Measurements from ENCODE around the gene ZC3H4.

ZC3H4 gene

DNA sequence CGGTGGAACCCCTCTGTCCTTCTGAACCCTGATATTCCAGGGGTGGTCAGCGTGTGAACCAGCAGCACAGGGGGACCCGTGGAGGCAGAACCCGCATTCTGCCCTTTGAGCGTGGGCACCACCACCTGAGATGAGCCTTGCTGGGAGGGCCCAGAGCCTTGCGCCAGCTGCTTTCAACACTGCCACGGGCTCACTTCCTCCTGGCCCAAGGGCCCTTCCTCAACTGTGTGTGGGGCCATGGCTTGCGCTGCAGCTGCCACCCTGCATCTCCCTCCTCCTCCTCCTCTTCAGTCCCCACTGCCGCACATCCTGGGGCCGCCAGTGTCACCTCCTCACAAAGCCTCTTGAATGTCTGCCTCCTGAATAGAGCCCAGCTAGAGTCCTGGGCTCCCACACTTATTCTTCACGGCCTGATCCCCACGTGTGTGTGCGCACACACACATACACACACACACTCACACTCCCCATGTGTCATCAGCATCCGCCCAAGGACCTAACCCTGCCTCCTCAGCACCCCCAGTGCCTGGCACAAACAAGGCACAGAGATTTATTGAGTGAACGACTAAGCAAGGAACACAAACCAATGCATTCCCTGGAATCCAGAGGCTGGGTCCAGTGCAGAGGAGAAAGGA lies 38.3 kb downstream of the ZC3H4 start:
- Histone ChIP-seq H3K4me3 (no peak overlapping the region), H4K20me1 (peaks cover 32 to 79% (median 67%) of the 10 kb centered on the region in 11 experiments), H3K27me3 (no peaks in the 10 kb centered on the region), H3K4me1 (peaks cover 17 to 29% (median 24%) of the 10 kb centered on the region in 10 experiments; a peak in 19 of 20 replicates), H3K9me3 (replicated peaks in 1 of 11) (no peaks in the 10 kb centered on the region), H3K9ac (peak overlapping the region; percentile 5 to 50 (median 22); a peak in 14 of 22 replicates), H3K27ac (peak overlapping the region in 9 of 11 experiments; percentile 24 to 63 (median 49); a peak in 16 of 22 replicates), H3K4me2 (peak overlapping the region in 9 of 11 experiments; percentile 1 to 59 (median 37); a peak in 15 of 22 replicates), H3K36me3 (peaks cover 90 to 100% (median 97%) of the 10 kb centered on the region in 11 experiments)
- TF ChIP-seq Cebpa-rat (IDR thresholded peaks at IDR 0.05), result no peak

DNA sequence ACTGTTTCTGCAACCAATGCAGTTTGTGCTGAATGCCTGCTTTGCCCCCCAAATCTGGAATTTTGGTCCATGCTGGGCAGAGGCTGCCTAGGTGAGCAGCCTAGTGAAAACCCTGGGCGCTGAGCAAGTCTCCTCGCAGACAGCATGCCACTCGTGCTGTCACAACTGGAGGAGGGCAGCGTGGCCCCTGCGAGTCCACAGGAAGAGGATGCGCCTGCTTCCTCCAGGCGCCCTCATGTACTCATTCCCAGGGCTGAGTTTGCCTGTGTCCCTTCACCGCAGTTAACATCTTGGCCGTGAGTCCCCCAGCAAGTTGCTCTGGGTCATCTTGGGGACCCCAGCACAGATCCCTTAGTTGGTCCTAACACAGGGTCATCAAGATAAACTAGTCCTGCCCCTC lies 39.0 kb downstream of the ZC3H4 start:
- Histone ChIP-seq H3K9ac (peak overlapping the region; percentile 1 to 50 (median 19); a peak in 13 of 22 replicates), H3K4me2 (peak overlapping the region in 9 of 11 experiments; percentile 1 to 59 (median 37); a peak in 14 of 22 replicates)
- no peak for TF ChIP-seq Cebpa-rat (IDR thresholded peaks at IDR 0.05)

DNA sequence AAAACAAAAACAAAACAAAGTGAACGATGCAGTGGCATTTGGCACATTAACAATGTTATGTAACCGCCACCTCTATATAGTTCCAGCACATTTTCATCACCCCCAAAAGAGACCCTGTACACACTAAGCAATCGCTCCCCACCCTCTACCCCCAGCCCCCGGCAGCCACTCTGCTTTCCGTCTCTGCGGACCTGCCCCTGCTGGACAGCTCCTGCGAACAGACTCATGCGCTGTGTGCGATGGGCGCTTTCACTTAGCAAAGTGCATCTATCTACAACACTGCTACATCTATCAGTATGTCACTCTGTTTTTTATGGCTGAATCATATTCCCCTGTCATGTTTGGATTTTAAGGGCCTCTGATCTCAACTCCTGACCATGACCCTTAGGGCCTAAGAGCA lies 40.0 kb downstream of the ZC3H4 start:
- H3K27ac ChIP-seq, result peak overlapping the region in 3 of 11 experiments; percentile 33 to 63 (median 63); a peak in 5 of 22 replicates
- H3K9me3 ChIP-seq (replicated peaks in 1 of 11), result no peaks in the 10 kb centered on the region
- H3K27me3 ChIP-seq, result no peaks in the 10 kb centered on the region
- no peak overlapping the region for H3K4me3 ChIP-seq
- no peak for TF ChIP-seq Cebpa-rat (IDR thresholded peaks at IDR 0.05)
- H3K4me1 ChIP-seq, result peaks cover 17 to 28% (median 22%) of the 10 kb centered on the region in 10 experiments; a peak in 19 of 20 replicates
- peaks cover 97 to 100% (median 98%) of the 10 kb centered on the region in 11 experiments for H3K36me3 ChIP-seq
- peak overlapping the region in 6 of 11 experiments; percentile 8 to 47 (median 27); a peak in 2 of 22 replicates for H3K9ac ChIP-seq
- H3K4me2 ChIP-seq, result no peak overlapping the region
- H4K20me1 ChIP-seq, result peaks cover 50 to 85% (median 74%) of the 10 kb centered on the region in 11 experiments

More for the DNA sequence above, 39.0 kb downstream of the ZC3H4 start:
- no peaks in the 10 kb centered on the region for H3K9me3 ChIP-seq (replicated peaks in 1 of 11)
- H3K4me3 ChIP-seq, result no peak overlapping the region
- H3K4me1 ChIP-seq, result peaks cover 17 to 28% (median 22%) of the 10 kb centered on the region in 10 experiments; a peak in 19 of 20 replicates
- H3K36me3 ChIP-seq, result peaks cover 90 to 100% (median 97%) of the 10 kb centered on the region in 11 experiments
- peak overlapping the region in 9 of 11 experiments; percentile 24 to 63 (median 49); a peak in 16 of 22 replicates for H3K27ac ChIP-seq
- H3K27me3 ChIP-seq, result no peaks in the 10 kb centered on the region
- peaks cover 39 to 79% (median 68%) of the 10 kb centered on the region in 11 experiments for H4K20me1 ChIP-seq

DNA sequence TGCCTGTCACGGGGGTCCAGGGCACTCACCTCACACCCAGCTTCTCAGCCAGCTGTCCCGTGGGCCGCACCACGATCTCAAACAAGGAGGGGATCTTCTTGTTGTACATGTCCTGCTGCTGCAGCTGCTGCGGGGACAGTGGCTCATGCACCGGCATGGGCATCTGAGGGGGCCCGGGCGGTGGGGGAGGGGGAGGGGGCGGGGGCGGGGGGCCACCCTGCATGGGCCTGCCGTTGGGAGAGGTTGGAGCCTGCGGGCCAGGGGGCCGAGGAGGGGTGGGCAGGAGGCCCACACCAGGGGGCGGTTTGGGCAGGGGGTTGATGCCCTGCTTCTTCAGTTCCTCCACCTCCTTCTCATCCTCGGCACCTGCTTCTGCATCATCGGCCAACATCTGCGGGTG lies 41.3 kb downstream of the ZC3H4 start:
- Histone ChIP-seq H3K9ac (no peak overlapping the region), H4K20me1 (peaks cover 55 to 95% (median 87%) of the 10 kb centered on the region in 11 experiments), H3K9me3 (replicated peaks in 1 of 11) (no peaks in the 10 kb centered on the region)

DNA sequence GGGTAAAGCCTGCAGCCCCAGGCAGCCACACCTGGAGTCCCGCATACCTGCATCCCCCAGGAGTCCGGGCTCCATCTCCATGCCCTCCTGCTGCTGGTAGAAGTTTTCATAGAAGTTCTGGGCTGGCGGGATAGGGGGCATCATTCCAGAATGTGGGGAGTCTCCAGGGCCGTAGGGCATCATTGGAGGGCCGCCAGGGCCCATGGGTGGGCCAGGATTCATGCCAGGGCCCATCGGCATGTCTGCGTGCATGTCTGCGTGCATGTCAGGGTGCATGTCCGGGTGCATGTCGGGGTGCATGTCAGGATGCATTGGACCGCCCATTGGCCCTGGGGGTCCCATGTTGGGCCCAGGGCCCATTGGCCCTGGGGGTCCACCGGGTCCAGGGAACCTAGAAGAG lies 41.8 kb downstream of the ZC3H4 start:
- Histone ChIP-seq H4K20me1 (peaks cover 55 to 97% (median 93%) of the 10 kb centered on the region in 11 experiments), H3K27me3 (no peaks in the 10 kb centered on the region), H3K4me1 (peaks cover 17 to 28% (median 22%) of the 10 kb centered on the region in 10 experiments; a peak in 19 of 20 replicates), H3K36me3 (peaks cover 97 to 100% (median 98%) of the 10 kb centered on the region in 11 experiments), H3K9me3 (replicated peaks in 1 of 11) (no peaks in the 10 kb centered on the region), H3K9ac (no peak overlapping the region), H3K4me2 (no peak overlapping the region), H3K4me3 (no peak overlapping the region), H3K27ac (no peak overlapping the region)
- no peak for TF ChIP-seq Cebpa-rat (IDR thresholded peaks at IDR 0.05)

More for the DNA sequence above, 41.3 kb downstream of the ZC3H4 start:
- H3K4me3 ChIP-seq, result no peak overlapping the region
- no peak overlapping the region for H3K27ac ChIP-seq
- TF ChIP-seq Cebpa-rat (IDR thresholded peaks at IDR 0.05), result no peak
- no peak overlapping the region for H3K4me2 ChIP-seq
- peaks cover 97 to 100% (median 98%) of the 10 kb centered on the region in 11 experiments for H3K36me3 ChIP-seq
- H3K27me3 ChIP-seq, result no peaks in the 10 kb centered on the region
- H3K4me1 ChIP-seq, result peaks cover 17 to 28% (median 22%) of the 10 kb centered on the region in 10 experiments; a peak in 19 of 20 replicates

DNA sequence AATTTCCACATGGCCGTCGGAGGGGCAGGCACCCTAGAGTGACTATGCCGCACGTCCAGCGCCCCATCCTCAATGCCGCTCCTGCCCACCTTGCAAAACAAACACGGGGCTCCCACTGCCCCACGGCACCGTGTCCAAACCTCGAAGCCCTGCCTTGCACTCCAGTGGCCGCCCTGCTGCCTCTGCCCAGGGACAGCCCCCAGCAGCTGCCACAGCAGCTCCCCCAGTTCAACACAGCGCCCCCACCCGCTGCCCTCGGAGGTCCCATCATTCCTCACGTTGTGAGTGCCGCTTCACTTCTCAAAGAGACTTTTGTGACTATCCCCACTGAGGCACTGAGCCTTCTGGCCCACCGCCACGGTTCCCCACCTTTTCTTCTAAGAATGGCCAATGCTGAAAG lies 42.8 kb downstream of the ZC3H4 start:
- H3K27ac ChIP-seq, result no peak overlapping the region
- no peak overlapping the region for H3K9ac ChIP-seq
- TF ChIP-seq Cebpa-rat (IDR thresholded peaks at IDR 0.05), result no peak
- H3K4me3 ChIP-seq, result no peak overlapping the region
- H3K36me3 ChIP-seq, result peaks cover 96 to 100% (median 97%) of the 10 kb centered on the region in 11 experiments
- H3K4me2 ChIP-seq, result no peak overlapping the region
- peaks cover 16 to 21% (median 18%) of the 10 kb centered on the region in 10 experiments; a peak in 19 of 20 replicates for H3K4me1 ChIP-seq
- H4K20me1 ChIP-seq, result peaks cover 55 to 97% (median 91%) of the 10 kb centered on the region in 11 experiments
- no peaks in the 10 kb centered on the region for H3K27me3 ChIP-seq
- no peaks in the 10 kb centered on the region for H3K9me3 ChIP-seq (replicated peaks in 1 of 11)

DNA sequence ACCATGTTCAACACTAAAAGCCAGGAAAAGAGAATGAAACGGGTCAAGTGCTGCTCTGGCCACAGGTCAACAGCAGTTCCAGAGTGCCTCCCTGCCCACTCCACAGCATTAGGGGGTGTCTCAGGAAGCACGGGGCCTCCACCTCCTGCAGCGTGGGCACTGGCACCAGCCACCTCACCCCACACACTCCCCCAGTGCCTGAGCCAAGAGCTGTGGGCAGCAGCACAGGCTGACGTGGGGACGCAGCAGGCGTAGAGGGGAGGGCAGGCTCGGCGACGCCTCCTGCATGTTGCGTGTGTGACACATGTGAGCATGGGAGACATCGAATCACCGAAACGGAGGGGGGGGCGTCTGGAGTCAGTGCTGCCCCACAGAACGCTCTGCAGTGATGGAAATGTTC lies 43.8 kb downstream of the ZC3H4 start:
- H3K27me3 ChIP-seq, result no peaks in the 10 kb centered on the region
- no peak overlapping the region for H3K27ac ChIP-seq
- H3K4me3 ChIP-seq, result no peak overlapping the region
- no peak overlapping the region for H3K4me2 ChIP-seq
- peaks cover 51 to 97% (median 91%) of the 10 kb centered on the region in 11 experiments for H4K20me1 ChIP-seq
- H3K9ac ChIP-seq, result no peak overlapping the region
- TF ChIP-seq Cebpa-rat (IDR thresholded peaks at IDR 0.05), result no peak
- peaks cover 6 to 11% (median 9%) of the 10 kb centered on the region in 10 experiments; a peak in 18 of 20 replicates for H3K4me1 ChIP-seq
- H3K36me3 ChIP-seq, result peaks cover 96 to 100% (median 97%) of the 10 kb centered on the region in 11 experiments
- H3K9me3 ChIP-seq (replicated peaks in 1 of 11), result no peaks in the 10 kb centered on the region

DNA sequence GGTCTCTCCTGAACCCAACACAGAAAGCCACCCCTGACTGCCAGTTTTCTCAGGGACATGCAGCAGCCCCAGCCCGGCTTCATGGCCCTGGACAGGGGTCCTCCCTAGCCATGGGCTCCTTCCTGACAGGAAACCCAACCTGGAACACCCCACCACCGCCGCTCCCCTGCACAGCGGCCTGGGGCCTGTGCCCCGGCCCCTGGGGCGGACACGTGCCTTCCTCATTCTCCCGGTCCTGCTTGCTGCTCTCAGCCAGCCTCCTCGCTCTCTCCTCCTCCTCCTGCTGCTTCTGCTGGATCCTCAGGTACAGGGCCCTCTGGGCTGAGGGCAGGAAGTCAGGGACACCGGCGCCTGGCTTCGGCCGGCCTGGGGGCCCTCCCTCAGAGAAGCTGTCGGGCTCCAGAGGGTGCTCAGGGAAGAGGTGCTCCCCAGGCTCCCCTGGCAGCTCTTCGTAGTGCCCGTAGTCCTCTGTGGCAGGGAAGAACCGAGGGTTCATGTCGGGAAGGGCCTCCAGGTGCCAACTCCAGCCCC lies 44.6 kb downstream of the ZC3H4 start:
- Histone ChIP-seq H3K4me1 (peaks cover 0 to 2% (median under 1%) of the 10 kb centered on the region in 10 experiments; a peak in 9 of 20 replicates), H3K36me3 (peaks cover 91 to 100% (median 97%) of the 10 kb centered on the region in 11 experiments), H3K27me3 (no peaks in the 10 kb centered on the region), H3K9ac (peak overlapping the region in 2 of 11 experiments; percentile 22 to 37; a peak in 2 of 22 replicates), H3K4me2 (no peak overlapping the region), H3K27ac (no peak overlapping the region; a peak in 2 of 22 replicates), H4K20me1 (peaks cover 46 to 96% (median 88%) of the 10 kb centered on the region in 11 experiments; a peak in 21 of 22 replicates), H3K9me3 (replicated peaks in 1 of 11) (no peaks in the 10 kb centered on the region), H3K4me3 (no peak overlapping the region)
- TF ChIP-seq Cebpa-rat (IDR thresholded peaks at IDR 0.05), result no peak

DNA sequence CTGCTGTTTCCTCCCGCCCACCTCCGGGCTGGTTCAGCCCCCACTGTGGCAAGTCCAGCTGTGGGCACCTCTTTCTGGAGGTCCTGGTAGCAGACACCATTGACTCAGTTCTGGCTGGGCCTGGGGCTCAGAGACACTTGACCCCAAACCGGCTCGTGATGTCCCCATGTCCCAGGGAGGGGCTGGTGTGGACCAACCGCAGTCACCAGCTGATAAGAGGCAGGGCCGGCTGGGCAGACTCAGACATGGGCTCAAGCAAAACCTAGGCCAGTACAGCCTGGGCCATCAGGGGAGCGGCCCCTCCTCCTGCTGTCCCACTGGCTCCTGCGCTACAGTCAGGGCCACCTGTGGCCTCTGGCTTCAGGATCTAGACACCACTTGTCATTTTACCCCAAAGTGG lies 45.3 kb downstream of the ZC3H4 start:
- H4K20me1 ChIP-seq, result peaks cover 43 to 96% (median 86%) of the 10 kb centered on the region in 11 experiments; a peak in 21 of 22 replicates
- 0 out of 22 replicates have a peak overlapping the region, but pooled peaks of 1 of the 11 experiments have one; percentile 22 for H3K9ac ChIP-seq
- peaks cover 88 to 100% (median 97%) of the 10 kb centered on the region in 11 experiments for H3K36me3 ChIP-seq
- no peaks in the 10 kb centered on the region for H3K27me3 ChIP-seq
- H3K27ac ChIP-seq, result peak overlapping the region in 1 of 11 experiments; percentile 7; a peak in 1 of 22 replicates
- H3K4me3 ChIP-seq, result no peak overlapping the region
- no peak for TF ChIP-seq Cebpa-rat (IDR thresholded peaks at IDR 0.05)
- H3K4me1 ChIP-seq, result no peaks in the 10 kb centered on the region
- H3K9me3 ChIP-seq (replicated peaks in 1 of 11), result no peaks in the 10 kb centered on the region
- H3K4me2 ChIP-seq, result no peak overlapping the region

Data from BLaER1 treated with 17β-estradiol and CSF1 and Interleukin-3, amounts not matched to agents 10 nM and 100 nM (cell line).